T-helper 1 cell (primary cell): ENCODE data around the gene PPM1L.

Source experiments
- DNase-seq, 5 donors: peaks; one replicate each; pipeline ENCODE4 v3.0.0-alpha.2; 2012 to 2020

The PPM1L gene

GRCh38 chr3:160857476-160858119, 101.6 kb downstream of the PPM1L start:
- DNase-seq: no peak

GRCh38 chr3:160860346-160860745, 104.3 kb downstream of the PPM1L start:
- DNase-seq: no peak

- no peak for DNase-seq
Measured at GRCh38 chr3:160869825-160870224, 113.8 kb downstream of the PPM1L start.

- DNase-seq: no peak
Measured at GRCh38 chr3:160870327-160870726, 114.3 kb downstream of the PPM1L start.

GRCh38 chr3:160874736-160875135, 118.7 kb downstream of the PPM1L start:
- no peak for DNase-seq

- no peak for DNase-seq
Measured at GRCh38 chr3:160876643-160877042, 120.6 kb downstream of the PPM1L start.

GRCh38 chr3:160879859-160880258, 123.8 kb downstream of the PPM1L start:
- no peak for DNase-seq

- no peak for DNase-seq
Measured at GRCh38 chr3:160883373-160883772, 127.3 kb downstream of the PPM1L start.

- DNase-seq: no peak
Measured at GRCh38 chr3:160885791-160886286, 129.8 kb downstream of the PPM1L start.

- DNase-seq: no peak
Measured at GRCh38 chr3:160886421-160886820, 130.4 kb downstream of the PPM1L start.

- no peak for DNase-seq
Measured at GRCh38 chr3:160893207-160893606, 137.2 kb downstream of the PPM1L start.

- DNase-seq: no peak
Measured at GRCh38 chr3:160904691-160905090, 148.7 kb downstream of the PPM1L start.

GRCh38 chr3:160906646-160907045, 150.6 kb downstream of the PPM1L start:
- DNase-seq: no peak

- DNase-seq: no peak
Measured at GRCh38 chr3:160909917-160910316, 153.9 kb downstream of the PPM1L start.

- no peak for DNase-seq
Measured at GRCh38 chr3:160911411-160911810, 155.4 kb downstream of the PPM1L start.

- DNase-seq: no peak
Measured at GRCh38 chr3:160916472-160916871, 160.4 kb downstream of the PPM1L start.

- DNase-seq: no peak
Measured at GRCh38 chr3:160919942-160920341, 163.9 kb downstream of the PPM1L start.

- DNase-seq: no peak
Measured at GRCh38 chr3:160921020-160921635, 165.1 kb downstream of the PPM1L start.

- no peak for DNase-seq
Measured at GRCh38 chr3:160924776-160925175, 168.7 kb downstream of the PPM1L start.

- DNase-seq: no peak
Measured at GRCh38 chr3:160927620-160928019, 171.6 kb downstream of the PPM1L start.

GRCh38 chr3:160928183-160928726, 172.2 kb downstream of the PPM1L start:
- DNase-seq: no peak

- DNase-seq: no peak
Measured at GRCh38 chr3:160929595-160929994, 173.6 kb downstream of the PPM1L start.

GRCh38 chr3:160931474-160931873, 175.4 kb downstream of the PPM1L start:
- DNase-seq: no peak

- no peak for DNase-seq
Measured at GRCh38 chr3:160935413-160936095, 179.5 kb downstream of the PPM1L start.
